ENCODE measurements around the gene GRK6.
"Not testable (repeated sequence)": the region's sequence is repeated elsewhere in the genome, so short reads cannot be mapped to it uniquely, and the experiment has no call there.

Gene GRK6

DNA sequence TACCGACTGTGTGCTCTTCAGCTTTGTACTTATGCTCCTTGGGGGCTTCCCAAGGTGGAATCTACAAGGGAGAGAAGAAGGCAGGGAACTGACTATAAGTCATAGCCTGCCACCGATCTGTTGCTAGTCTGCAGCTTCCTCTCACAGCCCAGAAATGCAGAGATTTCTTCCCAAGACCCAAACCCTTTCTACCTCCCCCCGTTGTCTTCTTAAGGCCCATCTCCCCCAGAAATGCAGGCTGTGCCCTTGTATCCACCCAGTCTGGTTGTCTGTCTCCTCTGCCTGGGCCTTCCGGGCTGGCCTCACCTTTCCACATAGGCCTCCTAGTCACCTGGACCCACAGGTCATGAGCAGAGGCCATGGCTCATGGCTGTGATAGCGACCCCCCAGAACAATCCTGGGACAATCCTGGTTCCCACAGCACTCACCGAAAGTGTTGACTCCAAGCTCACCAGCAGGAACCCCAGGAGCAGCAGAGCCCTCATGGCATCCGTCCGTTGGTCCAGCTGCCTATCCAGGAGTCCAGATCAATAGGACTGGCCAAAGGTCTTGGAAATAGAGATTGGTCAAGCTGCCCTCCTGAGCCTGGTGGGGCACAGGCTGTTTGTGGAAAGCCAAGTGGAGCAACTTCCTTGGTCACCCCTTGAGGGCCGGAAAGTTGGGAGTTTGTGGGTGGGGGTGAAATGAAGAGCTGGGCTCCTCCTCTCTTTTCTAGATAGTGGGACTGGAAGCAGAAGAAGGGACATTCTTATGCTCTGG is 17.3 kb upstream of the GRK6 start, which contains the start of gene F12:
Gene F12, minus strand, starts transcription at position 522 of the 759 bp plus-strand sequence. Its CDS starts 37 bp downstream, at position 485.
- no peak for DNase-seq
- TF ChIP-seq, protein P1, sequence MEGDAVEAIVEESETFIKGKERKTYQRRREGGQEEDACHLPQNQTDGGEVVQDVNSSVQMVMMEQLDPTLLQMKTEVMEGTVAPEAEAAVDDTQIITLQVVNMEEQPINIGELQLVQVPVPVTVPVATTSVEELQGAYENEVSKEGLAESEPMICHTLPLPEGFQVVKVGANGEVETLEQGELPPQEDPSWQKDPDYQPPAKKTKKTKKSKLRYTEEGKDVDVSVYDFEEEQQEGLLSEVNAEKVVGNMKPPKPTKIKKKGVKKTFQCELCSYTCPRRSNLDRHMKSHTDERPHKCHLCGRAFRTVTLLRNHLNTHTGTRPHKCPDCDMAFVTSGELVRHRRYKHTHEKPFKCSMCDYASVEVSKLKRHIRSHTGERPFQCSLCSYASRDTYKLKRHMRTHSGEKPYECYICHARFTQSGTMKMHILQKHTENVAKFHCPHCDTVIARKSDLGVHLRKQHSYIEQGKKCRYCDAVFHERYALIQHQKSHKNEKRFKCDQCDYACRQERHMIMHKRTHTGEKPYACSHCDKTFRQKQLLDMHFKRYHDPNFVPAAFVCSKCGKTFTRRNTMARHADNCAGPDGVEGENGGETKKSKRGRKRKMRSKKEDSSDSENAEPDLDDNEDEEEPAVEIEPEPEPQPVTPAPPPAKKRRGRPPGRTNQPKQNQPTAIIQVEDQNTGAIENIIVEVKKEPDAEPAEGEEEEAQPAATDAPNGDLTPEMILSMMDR (IDR thresholded peaks at IDR 0.05; ENCODE audit: low read depth, low read length) = no peak
- Histone ChIP-seq H3K4me3 (ENCODE audit: low read depth, low read length) (no peak within 1 kb of the TSS), H3K4me1 (peaks cover 6% of the 10 kb centered on the region), H3K27me3 (no peaks in the 10 kb centered on the region), H3K36me3 (no peaks in the 10 kb centered on the region), H3K9me3 (no peaks in the 10 kb centered on the region)

DNA sequence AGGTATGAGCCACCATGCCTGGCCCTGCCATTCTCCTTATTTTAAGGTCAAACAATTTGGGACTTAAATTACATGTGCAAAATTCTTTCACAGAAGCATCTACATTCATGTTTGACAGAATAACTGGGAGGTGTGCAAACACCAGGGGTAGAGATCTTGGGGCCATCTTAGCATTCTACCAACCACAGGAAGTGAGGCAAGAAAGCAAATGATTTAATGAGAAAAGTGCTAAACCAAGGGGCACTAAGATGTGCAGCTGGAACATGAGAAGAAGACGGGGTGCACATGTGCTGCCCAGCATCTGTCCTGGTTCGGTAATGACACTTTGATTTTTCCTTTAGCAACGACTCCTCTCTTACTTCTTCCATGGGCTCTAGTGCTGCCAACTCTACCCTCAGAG is 15.9 kb upstream of the GRK6 start:
- no peak for DNase-seq
- Histone ChIP-seq H3K4me3 (ENCODE audit: low read depth, low read length) (no peak overlapping the region), H3K36me3 (no peaks in the 10 kb centered on the region), H3K9me3 (no peaks in the 10 kb centered on the region), H3K27me3 (no peaks in the 10 kb centered on the region), H3K4me1 (no peaks in the 10 kb centered on the region)
- TF ChIP-seq, protein P1 (IDR thresholded peaks at IDR 0.05; ENCODE audit: low read depth, low read length) = no peak

DNA sequence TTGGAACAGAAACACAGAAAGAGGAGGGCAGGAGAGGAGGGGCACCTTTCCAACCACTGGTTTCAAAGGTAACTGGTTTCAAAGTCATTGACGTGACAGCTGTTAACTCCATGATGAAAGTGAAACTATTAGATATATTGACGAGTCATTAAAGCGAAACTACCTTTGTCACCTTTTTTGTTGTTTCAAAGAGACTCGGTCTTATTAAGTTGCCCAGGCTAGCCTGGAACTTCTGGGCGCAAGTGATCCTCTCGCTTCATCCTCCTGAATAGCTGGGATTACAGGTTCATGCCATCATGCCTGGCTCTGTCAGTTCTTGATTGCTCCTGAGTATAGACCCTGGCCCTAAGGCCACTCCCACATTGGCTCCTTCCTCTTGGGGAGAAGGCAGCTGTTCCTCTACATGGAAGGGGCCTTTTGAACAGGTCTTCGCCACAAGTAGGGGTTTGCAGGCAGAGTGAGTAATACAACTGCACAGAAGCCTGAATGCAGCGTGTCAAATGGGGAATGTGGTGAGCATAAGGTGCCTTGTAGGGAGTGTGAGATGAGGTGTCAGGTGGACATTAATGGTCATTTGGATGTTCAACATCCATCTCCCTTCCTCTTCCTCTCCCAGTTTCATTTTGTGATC is 13.8 kb upstream of the GRK6 start:
- no peak for DNase-seq
- Histone ChIP-seq H3K27me3 (no peaks in the 10 kb centered on the region), H3K9me3 (no peaks in the 10 kb centered on the region), H3K4me3 (ENCODE audit: low read depth, low read length) (no peak overlapping the region), H3K36me3 (no peaks in the 10 kb centered on the region), H3K4me1 (no peaks in the 10 kb centered on the region)
- TF ChIP-seq, protein P1 (IDR thresholded peaks at IDR 0.05; ENCODE audit: low read depth, low read length) = no peak

DNA sequence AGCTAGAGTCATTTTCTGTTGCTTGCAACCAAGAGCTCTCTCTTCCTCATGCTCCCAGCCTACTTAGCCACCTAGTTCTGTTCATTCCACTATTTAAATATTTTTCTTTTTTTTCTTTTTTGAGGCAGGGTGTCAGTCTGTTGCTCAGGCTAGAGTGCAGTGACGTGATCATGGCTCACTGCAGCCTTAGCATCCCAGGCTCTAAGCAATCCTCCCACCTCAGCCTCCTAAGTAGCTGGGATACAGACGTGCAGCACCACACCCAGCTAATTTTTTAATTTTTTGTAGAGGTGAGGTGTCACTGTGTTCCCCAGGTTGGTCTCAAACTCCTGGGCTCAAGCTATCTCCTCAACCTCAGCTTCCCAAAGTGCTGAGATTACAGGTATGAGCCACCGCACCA is 12.0 kb upstream of the GRK6 start:
- Histone ChIP-seq H3K27me3 (no peaks in the 10 kb centered on the region), H3K4me3 (ENCODE audit: low read depth, low read length) (no peak overlapping the region), H3K36me3 (no peaks in the 10 kb centered on the region), H3K4me1 (no peaks in the 10 kb centered on the region), H3K9me3 (no peaks in the 10 kb centered on the region)
- no peak for DNase-seq
- TF ChIP-seq, protein P1 (IDR thresholded peaks at IDR 0.05; ENCODE audit: low read depth, low read length) = no peak

DNA sequence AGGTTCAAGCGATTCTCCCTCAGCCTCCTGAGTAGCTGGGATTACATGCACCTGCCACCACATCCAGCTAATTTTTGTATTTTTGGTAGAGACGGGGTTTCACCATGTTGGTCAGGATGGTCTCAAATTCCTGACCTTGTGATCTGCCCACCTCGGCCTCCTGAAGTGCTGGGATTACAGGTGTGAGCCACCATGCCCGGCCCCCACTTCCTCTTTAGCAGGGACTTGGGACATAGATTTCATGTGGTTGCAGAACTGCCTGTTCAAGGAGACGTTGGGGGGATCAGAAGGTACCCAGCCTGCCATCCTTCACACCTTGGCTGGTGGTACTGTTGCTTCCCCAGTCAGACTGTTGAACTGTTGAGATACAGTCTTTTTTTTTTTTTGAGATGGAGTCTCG is 9.4 kb upstream of the GRK6 start:
- H3K4me3 ChIP-seq (ENCODE audit: low read depth, low read length); DNase-seq; H3K36me3 ChIP-seq; H3K27me3 ChIP-seq; H3K9me3 ChIP-seq; H3K4me1 ChIP-seq: not testable (repeated sequence)

DNA sequence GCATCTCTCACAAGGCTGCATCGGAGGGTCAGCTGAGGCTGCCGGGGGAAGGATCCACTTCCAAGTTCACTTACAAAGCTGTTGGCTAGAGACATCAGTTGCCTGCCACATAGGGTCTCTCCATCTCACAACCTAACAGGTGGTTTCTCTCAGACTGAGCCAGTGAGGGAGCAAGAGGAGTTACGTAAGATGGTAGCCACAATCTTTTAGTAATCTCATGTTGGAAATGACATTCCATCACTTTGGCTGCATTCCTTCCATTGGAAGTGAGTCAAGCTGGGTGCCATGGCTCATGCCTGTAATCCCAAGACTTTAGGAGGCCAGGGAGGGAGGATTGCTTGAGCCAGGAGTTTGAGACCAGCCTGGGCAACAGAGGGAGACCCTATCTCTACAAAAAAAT is 7.4 kb upstream of the GRK6 start:
- no peak for DNase-seq
- Histone ChIP-seq H3K27me3 (no peaks in the 10 kb centered on the region), H3K36me3 (no peaks in the 10 kb centered on the region), H3K4me1 (no peaks in the 10 kb centered on the region), H3K9me3 (no peaks in the 10 kb centered on the region), H3K4me3 (ENCODE audit: low read depth, low read length) (no peak overlapping the region)
- TF ChIP-seq, protein P1 (IDR thresholded peaks at IDR 0.05; ENCODE audit: low read depth, low read length) = no peak

DNA sequence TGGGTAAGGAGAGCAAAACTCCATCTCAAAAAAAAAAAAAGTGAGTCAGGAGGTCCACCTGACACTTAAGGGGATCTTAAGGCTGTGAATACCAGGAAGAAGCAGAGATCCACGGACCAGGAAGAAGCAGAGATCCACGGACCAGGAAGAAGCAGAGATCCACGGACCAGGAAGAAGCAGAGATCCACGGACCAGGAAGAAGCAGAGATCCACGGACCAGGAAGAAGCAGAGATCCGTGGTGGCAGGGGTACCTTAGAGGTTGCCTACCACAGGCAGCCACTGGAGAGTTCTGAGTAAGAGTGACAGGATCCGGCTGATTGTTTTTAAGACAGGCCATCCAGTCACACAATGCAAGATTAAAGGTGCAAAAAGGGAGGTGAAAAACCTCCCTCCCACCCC is 6.0 kb upstream of the GRK6 start:
- H3K9me3 ChIP-seq; H3K4me1 ChIP-seq; H3K36me3 ChIP-seq; DNase-seq; H3K4me3 ChIP-seq (ENCODE audit: low read depth, low read length); H3K27me3 ChIP-seq: not testable (repeated sequence)
